Measurements from ENCODE around the gene PHC2.

PHC2 gene

DNA sequence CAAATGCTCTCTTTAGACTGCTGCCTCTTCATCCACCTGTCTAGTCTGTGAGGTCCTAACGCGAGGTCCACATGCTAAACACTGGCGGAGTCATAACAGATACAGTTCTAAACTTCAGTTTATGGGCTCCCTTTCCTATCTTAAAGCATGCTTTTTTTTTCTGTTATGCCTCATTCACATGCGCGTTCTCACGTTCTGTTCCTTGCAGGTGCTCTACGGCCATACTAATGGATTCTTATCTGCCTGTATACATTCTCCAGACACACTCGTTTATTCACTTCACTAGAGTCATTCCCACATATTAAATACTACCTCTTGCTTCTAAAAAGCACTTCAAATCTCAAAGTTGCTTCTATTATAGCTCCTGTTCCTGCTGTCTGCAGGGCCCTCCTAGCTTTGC, 38.7 kb downstream of the PHC2 start:
- DNase-seq = no peak

- no peak for DNase-seq
Measured at GRCh38 chr1:33391343-33392078, 39.4 kb downstream of the PHC2 start.

DNA sequence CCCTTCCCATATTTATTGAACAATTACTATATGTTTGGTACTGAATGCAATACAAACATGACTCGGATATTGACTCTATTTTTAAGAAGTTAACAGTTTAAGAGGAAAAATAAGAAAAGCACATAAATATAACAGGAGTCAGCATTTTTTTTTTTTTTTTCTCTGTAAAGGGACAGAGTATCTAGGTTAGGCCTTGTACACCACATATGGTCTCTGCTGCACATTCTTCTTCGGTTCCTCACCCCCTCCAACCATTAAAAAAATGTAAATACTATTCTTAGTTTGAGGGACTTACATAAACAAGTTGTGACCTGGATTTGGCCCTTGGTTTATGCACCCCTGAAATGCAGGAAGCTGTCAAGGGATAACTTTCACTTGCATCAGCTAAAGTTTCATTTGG, 40.4 kb downstream of the PHC2 start:
- no peak for DNase-seq

- DNase-seq = peak in 13 of 58 donors; percentile 14 to 52 (median 35)
Measured at GRCh38 chr1:33388805-33389771, 41.8 kb downstream of the PHC2 start.

DNA sequence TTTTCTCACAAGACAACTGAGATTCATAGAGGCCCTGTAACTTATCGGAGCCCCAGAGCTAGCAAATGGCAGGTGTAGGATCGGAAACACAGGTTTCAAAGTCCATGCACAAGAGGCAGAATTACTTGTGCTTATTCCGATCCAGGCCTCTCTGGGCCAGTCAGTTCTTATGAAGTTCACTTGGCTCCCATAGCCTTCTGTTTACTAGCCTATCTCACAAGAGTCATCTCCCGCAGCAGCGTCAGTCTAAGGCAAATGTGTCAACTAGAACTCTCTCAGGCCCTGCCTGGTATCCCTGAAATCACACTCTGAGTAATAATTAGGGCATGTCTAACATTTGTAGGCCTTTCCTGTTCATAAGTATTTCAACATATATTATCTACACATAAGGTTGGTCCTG, 43.3 kb downstream of the PHC2 start:
- DNase-seq = no peak

DNA sequence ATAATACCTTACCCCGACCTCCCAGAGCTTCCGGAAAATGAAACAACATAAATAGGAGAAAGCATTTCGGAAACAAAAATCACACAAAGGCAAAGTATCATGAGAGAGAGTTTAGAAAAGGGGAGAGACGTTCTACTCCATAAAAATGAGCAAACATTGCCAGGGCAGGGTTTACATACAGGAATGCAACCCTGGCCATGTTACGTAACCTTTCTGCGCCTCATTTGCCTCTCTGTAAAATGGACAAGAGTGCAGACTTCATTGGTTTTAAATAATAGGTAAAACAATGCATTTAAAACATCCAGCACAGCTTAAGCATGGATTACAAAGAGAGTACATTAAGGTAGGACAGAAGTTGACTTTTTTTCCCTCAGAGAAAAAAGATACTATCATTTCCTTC, 45.6 kb downstream of the PHC2 start:
- no peak for DNase-seq

DNA sequence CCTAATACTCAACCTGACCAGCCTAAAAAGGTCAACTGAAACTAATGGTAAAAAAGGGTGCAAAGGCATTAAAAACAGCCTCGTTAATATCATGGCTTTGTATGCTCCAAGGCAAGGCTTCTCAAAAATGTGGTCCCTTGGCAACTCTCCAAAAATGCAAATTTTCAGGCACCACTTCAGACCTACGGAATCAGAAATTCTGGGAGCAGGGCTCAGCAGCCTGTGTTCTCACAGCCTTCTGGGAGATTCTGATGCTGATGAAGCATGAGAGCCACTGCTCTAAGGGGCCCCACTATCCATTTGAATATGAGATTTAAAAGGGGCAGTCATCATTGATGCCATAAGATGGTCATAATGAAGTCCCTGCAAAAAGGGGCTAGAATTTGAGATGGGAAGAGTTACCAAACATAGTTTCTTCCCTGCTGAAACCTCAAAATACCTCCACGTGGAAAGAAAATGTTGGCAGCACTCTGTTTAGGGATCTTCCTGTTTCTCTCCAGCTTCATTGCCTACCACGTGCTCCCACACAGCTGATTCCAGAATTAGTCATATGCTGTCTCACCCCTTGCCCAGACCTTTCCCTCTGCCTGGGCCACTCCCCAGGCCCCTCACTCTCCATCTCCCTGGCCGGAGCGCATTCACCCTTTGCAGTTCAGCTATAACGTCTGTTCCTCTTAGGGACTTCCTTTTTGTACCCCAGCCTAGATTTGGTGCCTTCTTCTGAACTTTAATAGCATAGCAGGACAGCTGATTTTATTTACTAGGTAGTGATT, 46.7 kb downstream of the PHC2 start:
- peak in 1 of 58 donors; percentile 37 for DNase-seq

GRCh38 chr1:33383489-33383888, 47.4 kb downstream of the PHC2 start:
- DNase-seq = peak in 1 of 58 donors; percentile 23

DNA sequence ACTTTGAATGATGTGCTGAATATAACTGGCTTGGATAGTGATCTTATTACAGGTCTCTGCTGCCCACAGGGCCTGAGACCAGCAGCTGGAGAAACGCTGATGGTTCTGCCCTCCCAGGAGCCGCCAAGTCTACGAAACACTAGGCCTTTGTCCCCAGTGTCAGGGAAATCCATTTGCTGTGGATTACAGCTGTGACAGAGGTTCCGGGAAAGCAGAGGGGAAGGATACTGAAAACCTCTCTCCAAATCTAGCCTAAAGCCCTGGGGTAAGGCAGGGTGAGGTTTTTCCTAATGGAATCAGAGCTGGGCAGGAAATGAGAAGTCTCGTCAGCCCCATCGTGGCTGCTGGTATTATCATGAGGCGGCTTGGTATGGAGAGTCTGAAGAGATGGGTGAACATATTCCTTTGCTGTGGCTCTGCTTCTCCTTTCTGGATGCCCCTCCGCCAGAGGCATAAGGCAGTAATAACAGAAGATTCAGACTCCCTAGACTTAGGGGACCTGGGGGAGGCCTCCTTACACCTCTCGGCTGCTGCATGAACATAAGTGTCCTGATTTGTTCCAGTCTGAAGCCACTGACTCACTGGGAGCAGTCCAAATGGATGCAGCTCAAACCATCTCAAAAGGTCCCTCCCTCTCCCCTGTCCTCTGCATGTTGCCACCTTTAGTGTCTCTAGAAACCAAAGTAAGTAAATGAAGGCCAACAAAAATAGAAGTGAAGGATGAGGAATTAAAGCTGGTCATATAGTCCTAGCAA, 48.1 kb downstream of the PHC2 start:
- peak in 45 of 58 donors; percentile 21 to 84 (median 50) for DNase-seq

DNA sequence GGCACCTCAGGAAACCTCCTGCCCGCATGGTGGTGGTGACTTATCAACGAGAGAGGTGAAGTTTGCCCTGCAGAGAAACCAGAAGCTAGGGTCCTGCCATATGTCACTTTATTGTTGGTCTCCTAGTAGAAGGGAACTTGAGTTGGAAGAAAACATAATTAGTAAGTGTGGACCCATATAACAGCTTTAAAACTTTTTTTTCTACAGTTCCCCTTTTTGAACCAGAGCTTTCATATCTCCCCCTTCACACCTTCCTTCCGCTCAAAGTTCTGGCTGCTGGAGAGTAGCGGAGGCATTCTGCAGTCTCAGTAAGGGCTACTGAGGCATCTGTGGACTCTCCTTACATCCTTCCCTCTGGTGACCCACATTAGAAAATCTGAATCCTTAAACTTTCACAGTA, 48.9 kb downstream of the PHC2 start:
- no peak for DNase-seq

DNA sequence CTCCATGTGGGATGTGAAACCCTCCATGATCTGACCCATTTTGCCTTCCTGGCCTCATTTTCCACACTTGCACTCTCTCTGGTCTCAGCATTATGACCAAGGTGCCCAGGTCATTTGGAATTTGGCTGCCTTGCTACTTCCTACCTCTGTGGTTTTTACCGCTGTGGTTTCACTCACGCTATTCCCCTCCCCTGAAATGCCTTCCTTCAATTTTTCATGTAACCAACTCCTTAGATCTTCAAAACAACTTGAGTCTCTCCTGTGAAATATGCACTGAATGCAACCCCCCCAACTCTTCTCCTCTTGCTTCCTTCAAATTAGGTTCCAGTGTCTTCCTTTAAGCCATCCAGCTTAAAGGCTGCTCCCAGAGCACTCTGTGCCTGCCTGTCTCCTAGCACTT, 50.1 kb downstream of the PHC2 start:
- DNase-seq = no peak

- peak in 2 of 58 donors; percentile 12 to 21 for DNase-seq
Measured at GRCh38 chr1:33379631-33380354, 51.1 kb downstream of the PHC2 start.

GRCh38 chr1:33378976-33379375, 51.9 kb downstream of the PHC2 start:
- DNase-seq = peak in 1 of 58 donors; percentile 28

DNA sequence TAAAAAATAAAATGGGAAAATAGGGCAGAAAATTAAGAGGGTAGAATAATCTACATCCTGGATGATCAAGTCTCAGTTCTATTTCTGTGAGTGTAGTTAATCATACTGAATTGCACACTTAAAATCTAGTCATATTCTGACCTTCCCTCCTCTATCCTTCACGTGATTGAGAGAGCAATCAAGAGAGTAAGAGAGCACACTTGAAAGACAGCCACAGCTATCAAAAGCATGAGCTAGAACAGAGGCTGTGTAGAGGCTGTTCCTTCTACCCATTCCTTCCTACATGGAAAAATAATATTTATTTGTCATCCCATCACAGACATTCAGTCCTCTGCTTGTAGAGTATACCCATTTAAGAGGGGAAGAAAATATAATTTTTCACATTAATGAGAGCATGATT, 52.4 kb downstream of the PHC2 start:
- no peak for DNase-seq

- no peak for DNase-seq
Measured at GRCh38 chr1:33377756-33378155, 53.1 kb downstream of the PHC2 start.

DNA sequence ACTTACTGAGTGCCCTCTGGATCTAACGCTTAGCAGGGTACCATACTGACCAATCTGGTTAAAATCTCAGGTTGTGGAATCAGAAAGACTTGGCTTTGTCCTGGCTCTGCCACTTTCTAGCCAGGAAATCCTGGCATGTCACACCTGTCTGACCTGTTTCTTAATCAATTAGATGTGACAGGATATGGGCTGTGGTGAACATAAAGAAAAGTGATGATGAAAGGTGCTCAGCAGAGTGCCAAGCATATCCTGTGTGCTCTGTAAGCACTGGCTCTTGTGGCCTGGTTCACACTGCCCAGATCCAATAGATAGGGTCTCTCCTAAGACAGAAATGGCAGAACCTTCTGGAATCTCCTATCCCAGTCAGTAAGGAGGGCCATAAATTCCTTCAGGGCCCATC, 53.9 kb downstream of the PHC2 start:
- no peak for DNase-seq

- DNase-seq = no peak
Measured at GRCh38 chr1:33375316-33375715, 55.6 kb downstream of the PHC2 start.

- DNase-seq = no peak
Measured at GRCh38 chr1:33374336-33375105, 56.4 kb downstream of the PHC2 start.

GRCh38 chr1:33373606-33374005, 57.3 kb downstream of the PHC2 start:
- no peak for DNase-seq
